Body of pancreas (tissue), 4 donors: ENCODE measurements around the gene ESRRG.

Experiments
- POLR2A ChIP-seq, 3 donors: fragments of 450-650 bp; IDR thresholded peaks; one replicate each; pipeline ENCODE4 v1.6.1; 2016; ENCODE audit warnings: antibody characterized with exemption in 3 of 3, mild to moderate bottlenecking in 2 of 3
- TF ChIP-seq, protein P1 (sequence below), 7 experiments: fragments of 450-650 bp in 4 of 7; fragments of 200-600 bp in 3 of 7; sonication (generic) in 3 of 7; IDR thresholded peaks; one replicate each; pipeline ENCODE4 v1.5.1; 2016 to 2019; ENCODE audit warnings: antibody characterized with exemption in 7 of 7

DNA sequence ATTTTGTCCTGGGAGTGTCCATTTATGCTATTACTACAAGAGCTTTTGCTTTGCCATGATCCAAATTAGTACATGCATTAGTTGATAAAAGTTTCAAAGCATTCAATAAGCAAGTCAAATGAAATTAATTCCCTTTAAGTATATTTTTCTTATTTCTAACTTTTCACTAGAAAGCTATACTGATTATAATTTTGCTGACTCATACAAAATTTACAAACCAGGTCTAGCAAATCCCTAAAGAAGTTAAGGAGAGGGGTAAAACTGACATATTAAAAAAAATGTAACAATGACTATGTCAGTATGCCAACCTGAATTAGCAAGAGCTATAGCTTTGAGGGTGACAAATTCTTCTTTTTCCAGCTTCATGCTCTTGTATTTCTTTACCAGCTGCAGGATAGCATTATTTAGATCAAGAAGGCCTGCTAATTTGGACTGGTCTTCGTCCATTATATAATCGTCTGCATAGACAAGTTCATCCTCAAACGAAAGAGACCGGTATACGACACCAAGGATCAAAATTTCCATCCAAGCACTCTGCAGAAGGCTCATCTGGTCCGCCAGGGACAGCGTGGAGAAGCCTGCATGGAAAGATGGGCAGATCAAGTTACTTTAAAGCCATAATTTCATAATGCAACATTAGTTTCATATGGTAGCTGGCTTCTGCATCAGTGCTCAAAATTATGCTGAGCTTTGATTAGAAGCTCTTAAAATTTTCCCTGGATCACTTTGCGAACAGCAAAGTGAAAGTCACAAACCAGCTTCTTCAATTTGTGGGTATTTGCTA is 204.2 kb downstream of the ESRRG start:
- TF ChIP-seq, protein P1, sequence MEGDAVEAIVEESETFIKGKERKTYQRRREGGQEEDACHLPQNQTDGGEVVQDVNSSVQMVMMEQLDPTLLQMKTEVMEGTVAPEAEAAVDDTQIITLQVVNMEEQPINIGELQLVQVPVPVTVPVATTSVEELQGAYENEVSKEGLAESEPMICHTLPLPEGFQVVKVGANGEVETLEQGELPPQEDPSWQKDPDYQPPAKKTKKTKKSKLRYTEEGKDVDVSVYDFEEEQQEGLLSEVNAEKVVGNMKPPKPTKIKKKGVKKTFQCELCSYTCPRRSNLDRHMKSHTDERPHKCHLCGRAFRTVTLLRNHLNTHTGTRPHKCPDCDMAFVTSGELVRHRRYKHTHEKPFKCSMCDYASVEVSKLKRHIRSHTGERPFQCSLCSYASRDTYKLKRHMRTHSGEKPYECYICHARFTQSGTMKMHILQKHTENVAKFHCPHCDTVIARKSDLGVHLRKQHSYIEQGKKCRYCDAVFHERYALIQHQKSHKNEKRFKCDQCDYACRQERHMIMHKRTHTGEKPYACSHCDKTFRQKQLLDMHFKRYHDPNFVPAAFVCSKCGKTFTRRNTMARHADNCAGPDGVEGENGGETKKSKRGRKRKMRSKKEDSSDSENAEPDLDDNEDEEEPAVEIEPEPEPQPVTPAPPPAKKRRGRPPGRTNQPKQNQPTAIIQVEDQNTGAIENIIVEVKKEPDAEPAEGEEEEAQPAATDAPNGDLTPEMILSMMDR (IDR thresholded peaks at IDR 0.05), result no peak
- no peak for TF ChIP-seq POLR2A (IDR thresholded peaks at IDR 0.05)
